H1 (cell line): ENCODE results near the gene ADGRL4. TPM values are rescaled to one million over a fixed set of nuclear protein-coding genes. Genes with fewer than 3 reads are reported as not detected.

ENCODE experiments used
- CHD2 ChIP-seq: IDR thresholded peaks from 2 replicates; pipeline ENCODE4 v1.6.1; 2012; ENCODE audit warnings: low read length, improper control_type of control experiment
- EZH2 ChIP-seq: fragments of 200-600 bp; sonication (generic); IDR thresholded peaks from 2 replicates; pipeline ENCODE4 v1.7.1; 2012; ENCODE audit warnings: low read depth, mild to moderate bottlenecking, moderate library complexity, low read length, inconsistent platforms; ENCODE audit not compliant: severe bottlenecking
- RBBP5 ChIP-seq: IDR thresholded peaks from 2 replicates; pipeline ENCODE4 v1.7.1; 2012; ENCODE audit warnings: low read depth, mild to moderate bottlenecking, inconsistent platforms, low read length, moderate library complexity, borderline replicate concordance
- polyA plus RNA-seq, 7 experiments: library from polyadenylated mRNA; depleted of rRNA in 3 of 7; stranded (reverse) in 5 of 7; unstranded in 2 of 7; fragments of >200 nt in 5 of 7; fragments of 200-250 nt in 2 of 7; gene quantifications; 1 replicate in 5 of 7; 2 replicates in 1 of 7; 4 replicates in 1 of 7; pipeline versions ENCODE4 v1.2.1 to v1.2.3, GENCODE V29; 2011 to 2013; ENCODE audit warnings: missing spikeins in 2 of 7, mixed read lengths in 2 of 7
- total RNA-seq: library from RNA; stranded (reverse); fragmentation: NEBNext Ultra II Directional; extraction: Animal tissue kit (Norgen Biotek cat#: 25700); gene quantifications from 2 replicates; pipeline ENCODE4 v1.2.1, GENCODE V29; 2021

ADGRL4 gene
- total and polyA plus RNA-seq, 2 of the 8 experiments (the other 6 are each of a cell fraction or from before 2014, with no cell fraction given), result 0.60 to 0.97 TPM

DNA sequence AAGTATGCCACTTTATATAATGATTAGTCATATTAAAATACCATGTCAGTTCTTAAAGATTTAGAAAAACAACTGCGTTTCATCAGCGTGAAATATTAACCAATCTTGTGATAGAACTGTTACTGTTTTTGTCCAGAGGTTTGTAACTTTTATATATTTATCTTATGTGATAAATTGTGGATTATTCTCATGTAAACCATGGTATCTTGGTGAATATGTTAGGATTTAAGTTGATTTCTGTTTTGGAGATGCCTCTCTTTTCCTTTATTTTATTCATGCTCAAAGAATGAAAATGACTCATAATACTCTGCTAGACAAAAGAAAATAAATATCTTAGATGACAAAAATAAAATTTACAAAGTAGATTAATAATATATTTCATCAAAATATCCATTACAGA, 88.4 kb downstream of the ADGRL4 start (continued):
- TF ChIP-seq EZH2, result no peak
- no peak for TF ChIP-seq CHD2
- TF ChIP-seq RBBP5, result no peak
